ENCODE measurements around the gene GAPDHS.

GRCh38 chr19:35529241-35530218, 3.7 kb upstream of the GAPDHS start:
- TF ChIP-seq POLR2A (IDR thresholded peaks at IDR 0.05; ENCODE audit: low read depth) (no peak), POLR2AphosphoS5 (IDR thresholded peaks at IDR 0.05) (no peak), CTCF (IDR thresholded peaks at IDR 0.05) (no peak), EP300 (IDR thresholded peaks at IDR 0.05) (no peak)

All from esophagus muscularis mucosa (tissue), 4 donors.